Renal pelvis (tissue), 4 donors: ENCODE measurements around the gene RPL19. TPM values are rescaled to one million over a fixed set of nuclear protein-coding genes. Genes with fewer than 3 reads are reported as not detected.

Source experiments
- DNase-seq: peaks from one replicate; pipeline ENCODE4 v3.0.0-alpha.2; 2013
- polyA plus RNA-seq, 3 donors: library from polyadenylated mRNA; unstranded; fragments of 120-200 nt; gene quantifications; one replicate each; pipeline ENCODE4 v1.2.1, GENCODE V29; 2013; ENCODE audit not compliant: insufficient read length in 3 of 3

The RPL19 gene
- polyA plus RNA-seq, 3 donors = 1,776 to 2,383 (median 2,100) TPM

DNA sequence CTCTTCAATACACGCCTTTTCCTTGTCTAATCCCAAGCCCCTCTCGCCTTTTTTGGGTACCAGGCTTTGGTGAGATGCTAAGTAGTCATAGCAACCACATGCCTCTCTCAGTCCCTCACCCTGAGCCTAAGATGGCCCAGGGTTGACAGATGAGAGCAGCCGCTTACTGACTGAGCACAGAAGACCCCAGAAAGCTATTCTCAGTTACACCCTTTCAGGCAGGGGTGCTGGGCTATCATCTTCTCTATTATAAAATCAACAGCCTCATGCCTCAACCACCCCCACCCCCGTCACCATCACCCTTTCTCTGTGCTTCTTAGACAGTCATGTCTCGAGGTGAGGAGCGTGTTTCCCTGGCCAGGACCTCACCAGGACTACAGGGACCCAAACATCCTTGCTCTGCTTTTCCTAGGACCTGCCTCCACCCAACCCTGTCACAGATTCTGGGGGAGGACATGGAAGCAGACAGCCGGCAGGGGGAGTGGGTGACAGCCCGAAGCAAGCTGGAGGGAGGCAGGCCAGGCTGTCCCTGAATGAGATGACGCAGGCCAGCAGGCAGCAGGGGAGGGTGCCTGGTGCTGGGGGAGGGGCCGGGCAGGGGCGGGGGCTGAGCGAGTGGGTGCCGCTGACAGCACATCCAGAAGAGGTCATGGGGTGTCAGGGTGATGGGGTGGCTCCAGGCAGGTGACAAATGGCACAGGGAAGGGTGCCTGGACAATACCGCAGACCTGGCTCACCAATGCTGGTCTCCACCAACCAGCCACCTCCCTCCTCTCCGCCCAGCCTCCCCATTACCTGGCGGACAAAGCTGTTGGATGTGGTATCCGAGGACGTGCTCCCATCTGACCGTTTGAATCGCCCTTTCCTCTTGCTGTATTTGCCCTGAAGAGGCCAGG lies 5.7 kb upstream of the RPL19 start:
- DNase-seq = no peak

DNA sequence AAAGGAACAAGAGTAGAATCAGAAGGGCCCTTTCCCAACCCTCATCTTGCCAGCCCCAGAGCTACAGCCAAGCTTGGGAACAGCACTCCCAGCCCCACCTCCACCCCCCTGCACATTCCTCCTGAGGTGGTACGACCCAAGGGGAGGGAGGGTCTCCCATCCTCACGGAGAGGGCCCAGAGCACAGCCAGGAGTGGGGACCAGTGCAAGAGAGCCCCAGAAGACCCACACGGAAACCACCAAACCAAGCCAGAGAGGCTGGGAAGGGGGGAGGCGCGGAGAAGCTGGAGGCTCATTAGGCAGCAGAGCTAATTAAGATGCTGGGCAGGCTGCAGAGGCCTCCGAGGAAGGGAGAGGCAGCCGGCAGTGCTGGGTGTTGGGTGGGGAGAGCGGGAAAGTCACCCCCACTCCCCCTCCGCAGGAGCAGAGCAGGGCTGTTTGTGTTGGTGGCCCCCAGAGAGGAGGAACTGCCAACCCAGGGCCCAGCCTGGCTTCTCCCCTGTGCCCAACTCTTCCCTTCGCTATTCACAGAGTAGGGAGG lies 5.0 kb upstream of the RPL19 start:
- DNase-seq = no peak

DNA sequence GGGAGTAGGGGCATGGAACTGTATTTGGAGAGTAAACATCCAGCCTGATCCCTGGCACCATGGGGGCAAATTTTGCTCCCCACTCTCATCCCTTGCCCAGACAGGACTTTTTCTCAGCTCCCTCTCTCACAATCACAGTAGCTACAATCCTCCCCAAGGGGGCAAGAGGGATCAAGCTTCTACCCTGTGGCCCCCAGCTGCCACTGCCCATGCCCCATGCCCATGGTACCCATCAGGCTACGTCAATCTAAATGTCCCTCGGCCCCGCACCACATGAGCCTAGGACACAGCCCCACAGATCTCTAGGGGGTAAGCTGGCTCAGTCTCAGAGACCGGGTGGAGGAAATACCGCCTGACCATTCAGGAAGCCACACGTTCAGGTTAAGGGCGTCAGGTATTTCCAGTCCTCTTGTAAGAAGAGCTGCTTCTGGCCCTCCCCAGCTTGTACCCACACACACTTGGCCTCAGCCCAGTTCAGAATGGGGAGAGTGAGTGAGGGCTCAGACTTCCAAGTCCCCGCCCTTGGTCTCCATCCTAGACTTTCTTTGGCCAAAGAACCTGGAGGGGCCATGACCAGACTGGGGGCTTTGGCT lies 4.4 kb upstream of the RPL19 start:
- no peak for DNase-seq

DNA sequence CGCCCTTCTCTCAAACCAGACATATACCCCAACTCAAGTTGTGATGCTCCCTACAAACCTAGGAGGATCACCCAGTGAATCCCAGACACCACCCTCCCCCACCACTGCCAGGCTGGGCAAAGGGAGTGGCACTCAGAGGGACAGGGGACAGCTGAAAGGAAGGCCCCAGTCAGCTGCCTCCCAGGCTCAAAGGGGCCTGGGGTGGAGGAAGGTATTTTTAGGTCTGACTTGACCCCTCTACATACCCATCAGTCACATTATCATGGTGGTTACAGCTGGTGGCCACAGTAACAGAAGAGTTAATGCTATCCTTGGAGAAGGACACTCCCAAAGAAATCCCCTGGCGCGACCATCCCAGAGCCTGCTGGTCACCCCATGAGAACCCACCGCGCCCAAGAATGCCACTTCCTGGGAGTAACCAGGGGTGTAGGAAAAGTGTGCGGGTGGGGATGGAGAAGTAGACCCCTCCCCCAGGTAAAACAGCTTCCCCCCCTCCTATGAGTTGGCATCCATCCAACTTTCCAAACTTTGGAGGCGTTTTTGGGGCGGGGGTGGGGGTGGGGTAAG lies 3.8 kb upstream of the RPL19 start:
- DNase-seq = no peak

DNA sequence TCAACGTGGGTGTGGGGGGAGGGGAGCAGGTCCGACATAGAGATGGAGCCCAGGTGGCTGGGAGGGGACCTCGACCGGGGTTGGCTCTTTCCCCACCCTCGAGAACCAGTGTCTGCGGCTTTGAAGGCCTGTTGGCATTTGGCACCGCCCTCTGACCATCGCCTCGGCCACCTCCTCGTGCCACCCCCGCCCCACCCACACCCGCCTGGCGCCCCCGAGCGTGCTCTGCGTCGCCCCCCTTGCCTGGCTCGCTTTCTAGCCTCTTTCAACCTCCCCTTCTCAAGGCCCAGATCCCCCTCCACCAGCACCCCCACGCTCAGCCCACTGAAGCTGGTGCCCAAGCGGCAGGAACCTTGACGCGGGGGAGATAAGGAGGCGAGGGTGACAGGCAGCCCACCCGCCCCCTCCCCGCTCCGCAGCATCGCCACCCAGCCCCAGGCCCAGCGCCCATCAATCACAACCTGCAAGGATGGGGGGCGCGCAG lies 3.2 kb upstream of the RPL19 start:
- peak; percentile 54 for DNase-seq

DNA sequence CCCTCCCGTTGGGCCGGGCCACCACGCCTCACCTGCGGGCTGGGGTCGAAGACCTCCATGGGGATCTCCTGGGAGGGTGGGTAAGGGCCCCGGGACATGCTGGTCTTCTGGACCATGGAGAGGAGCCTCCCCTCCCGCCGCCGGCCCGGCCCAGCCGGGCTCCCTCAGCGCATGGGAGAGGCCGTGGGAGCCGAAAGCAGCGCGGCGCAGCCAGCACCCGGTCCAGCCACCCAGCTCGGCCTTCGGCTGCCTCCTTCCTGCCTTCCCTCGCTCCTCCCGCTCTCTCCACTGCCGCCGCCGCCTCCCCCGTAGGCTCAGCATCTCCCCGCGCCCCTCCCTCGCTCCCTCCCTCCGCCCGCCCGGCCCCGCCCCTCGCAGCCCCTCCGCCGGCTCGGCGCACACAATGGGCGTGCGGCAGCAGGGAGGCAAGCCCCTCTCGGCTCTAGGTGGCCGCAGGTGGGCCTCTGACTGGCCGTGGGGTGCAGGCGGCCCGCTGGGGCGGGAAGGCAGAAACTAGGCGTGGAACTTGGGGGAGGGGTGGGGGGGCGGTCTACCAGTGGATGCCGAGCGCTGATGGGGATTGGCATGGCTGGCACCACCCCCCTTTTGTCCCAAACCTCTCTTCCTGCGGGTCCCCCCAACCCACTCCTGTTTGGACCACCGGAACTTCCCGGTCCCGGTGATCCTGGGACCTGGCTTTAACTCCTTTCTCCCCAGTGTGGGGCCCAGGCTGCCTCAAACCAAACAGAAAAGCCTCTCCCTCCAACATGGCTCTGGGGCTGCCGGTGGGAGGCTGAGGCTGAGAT lies 2.5 kb upstream of the RPL19 start, which contains the start of gene CACNB1:
TSS of gene CACNB1 (minus strand) at position 290 of the 806 bp plus-strand sequence. CDS start at position 116, 174 bp downstream.
- DNase-seq = peak; percentile 82

DNA sequence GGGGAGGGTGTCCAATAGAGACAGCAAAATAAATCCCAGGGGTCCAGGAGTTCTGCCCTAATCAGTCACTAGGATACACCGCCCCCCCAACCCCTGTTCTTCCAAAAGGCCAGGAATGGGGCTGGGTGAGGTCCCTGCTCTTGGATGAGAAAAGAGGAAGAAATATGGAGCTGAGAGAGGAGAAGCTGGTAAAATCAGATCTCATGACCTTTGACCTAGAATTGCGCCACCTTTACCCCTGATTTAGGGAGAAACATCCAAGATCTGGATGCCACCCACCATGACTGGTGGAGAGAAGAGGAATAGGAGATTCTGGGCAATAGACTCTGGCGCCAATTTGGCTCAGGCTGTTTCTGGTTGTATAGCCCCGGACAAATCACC lies 1.9 kb upstream of the RPL19 start:
- no peak for DNase-seq

DNA sequence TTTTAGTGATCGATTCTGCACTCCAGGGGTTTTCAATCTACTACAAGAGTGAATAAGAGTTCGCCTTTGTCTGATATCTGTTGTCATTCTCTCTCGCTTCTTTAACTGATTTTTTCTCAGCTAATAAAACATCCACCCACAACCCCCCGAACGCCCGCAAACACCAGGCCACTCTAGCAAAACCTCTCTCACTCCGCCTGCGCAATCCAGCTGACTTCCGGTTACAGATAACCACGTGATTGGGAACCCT lies 338 bp upstream of the RPL19 start:
- peak; percentile 93 for DNase-seq

DNA sequence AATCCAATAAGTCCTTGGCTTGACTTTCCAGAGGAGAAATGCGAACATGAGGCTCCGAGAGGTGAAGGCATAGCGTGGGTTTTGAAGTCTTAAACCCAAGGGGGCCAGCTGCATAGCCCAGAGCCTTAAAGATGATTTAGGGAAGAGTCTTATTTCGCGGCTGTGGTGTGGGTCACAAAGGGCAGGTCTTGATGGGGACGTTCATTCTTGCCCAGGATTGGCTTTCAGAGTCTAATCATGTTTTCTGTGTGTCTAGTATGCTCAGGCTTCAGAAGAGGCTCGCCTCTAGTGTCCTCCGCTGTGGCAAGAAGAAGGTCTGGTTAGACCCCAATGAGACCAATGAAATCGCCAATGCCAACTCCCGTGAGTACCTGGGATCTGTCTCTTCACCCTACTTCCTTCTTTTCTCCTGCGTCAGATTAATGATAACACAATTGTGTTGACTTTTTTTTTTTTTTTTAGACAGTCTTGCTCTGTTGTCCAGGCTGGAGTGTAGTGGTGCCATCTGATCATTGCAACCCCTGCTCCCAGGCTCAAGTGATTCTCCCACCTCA lies 951 bp downstream of the RPL19 start:
- DNase-seq = no peak

DNA sequence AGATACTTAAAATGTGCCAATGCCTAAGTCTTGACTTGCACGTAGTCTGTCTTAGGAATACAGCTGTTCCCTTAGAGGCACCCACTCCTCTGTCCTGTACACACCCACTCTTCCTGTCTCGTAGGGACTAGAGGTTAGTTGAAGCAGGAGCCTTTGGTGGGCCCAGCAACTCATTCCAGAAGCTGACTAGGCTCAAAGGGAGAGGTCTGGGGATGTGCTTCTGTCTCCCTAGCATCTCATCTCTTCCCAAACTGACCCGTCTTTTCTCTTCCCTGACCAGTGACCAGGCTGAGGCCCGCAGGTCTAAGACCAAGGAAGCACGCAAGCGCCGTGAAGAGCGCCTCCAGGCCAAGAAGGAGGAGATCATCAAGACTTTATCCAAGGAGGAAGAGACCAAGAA lies 4.2 kb downstream of the RPL19 start:
- DNase-seq = no peak

DNA sequence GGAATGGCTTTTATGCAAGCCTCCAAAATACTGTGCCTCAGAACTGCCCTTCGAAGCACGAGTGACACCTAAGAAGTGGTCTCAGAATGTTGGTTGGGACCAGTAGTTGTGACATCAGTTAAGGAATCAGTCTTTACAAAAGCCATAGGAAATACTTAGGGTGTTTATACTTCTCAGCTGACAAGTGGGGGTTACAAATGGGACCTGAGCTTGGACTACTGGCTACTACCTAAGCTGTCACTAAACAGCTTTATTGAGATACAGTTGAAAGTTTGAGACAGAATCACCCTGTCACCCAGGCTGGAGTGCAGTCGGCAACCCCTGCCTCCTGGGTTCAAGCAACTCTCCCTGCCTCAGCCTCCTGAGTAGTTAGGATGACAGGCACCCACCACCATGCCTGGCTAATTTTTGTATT lies 5.0 kb downstream of the RPL19 start:
- no peak for DNase-seq

DNA sequence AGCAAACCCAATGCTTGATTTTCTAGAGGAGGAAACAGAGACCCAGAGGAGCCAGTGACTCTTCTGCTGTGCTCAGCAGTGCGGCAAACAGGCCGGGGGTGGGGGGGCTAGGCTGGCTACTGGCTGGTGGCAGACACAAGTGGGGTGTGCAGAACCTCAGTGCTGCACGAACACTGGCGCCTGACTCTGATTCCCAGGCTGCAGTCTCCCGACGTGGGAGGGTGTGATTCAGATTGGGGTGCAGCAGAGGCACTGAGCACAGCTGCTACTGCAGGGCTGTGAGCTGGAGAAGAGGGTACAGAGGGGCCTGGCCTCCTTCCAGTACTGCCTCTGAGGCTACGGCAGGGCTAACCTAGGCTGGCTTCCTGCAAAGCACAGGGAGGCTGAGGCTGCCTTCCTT lies 8.1 kb downstream of the RPL19 start:
- no peak for DNase-seq

DNA sequence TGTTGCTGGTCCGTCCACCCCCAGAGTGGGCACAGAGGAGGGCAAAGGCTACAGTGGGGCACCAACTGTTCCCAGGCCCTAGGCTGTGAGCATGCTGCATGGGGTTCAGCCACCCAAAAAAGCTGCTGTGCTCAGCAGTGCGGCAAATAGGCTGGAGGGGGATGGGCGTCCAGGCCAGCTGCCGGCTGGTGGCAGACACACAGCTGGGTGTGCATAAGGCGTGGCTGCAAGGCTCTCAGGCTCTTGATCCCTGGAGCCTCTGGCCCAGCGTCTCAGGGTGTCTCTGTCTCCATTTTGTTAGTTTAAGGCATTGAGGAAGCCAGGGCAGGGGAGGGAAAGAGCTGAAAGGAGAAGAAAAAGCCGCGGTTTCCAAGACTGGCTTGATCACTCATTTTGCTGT lies 8.8 kb downstream of the RPL19 start:
- DNase-seq = no peak

DNA sequence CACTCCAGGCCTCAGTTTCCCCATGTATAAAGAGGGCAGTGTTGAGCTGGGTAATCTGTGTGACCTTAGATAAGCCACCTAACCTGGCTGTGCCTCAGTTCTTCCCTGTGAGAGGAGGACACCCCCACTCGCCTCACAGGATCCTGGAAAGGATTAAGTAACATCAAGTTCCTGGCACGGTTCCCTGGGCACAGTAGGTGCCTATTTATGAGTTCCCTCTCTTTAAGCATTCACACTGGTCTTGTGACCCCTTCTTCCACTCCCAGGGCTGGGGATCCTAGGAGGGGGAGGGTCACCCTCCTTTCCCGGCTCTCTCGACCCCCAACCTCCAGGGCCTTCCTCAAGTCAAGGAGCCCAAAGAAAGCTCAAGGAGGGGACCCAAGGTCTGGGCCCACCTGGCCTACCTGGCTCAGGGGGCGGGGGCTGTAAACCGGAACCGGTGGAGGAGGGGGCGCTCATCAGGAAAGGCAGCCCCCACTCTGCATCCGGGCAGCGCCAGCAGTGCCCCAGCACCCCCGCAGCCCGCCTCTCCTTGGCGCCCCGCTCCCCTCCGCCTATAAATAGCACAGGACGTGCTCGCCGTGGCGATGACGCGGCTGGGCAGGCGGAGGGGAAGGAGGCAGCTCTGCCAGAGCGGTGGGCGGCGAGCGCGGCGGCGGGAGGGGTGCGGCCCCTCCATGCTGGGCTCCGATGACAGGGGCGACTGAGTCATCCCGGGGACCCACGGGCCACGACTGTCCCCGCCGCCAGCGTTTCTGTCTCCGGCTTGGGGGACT lies 9.4 kb downstream of the RPL19 start:
- DNase-seq = no peak

DNA sequence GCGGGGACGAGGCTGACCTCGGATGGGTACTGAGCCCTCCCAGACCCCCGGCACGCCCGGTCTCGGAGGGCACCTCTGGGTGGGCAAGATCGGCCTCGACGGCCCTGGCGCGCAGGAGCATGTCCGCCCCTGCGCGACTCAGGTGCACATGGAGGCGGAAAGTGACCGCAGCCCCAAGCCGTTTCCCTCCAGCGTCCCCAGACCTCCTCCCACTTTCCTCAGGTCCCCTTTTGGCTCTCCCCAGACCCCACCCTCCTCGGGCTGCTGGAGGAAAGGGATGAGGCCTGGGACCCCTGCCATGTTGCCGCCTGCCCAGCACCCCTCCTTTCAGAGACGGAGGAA lies 10.0 kb downstream of the RPL19 start:
- no peak for DNase-seq

DNA sequence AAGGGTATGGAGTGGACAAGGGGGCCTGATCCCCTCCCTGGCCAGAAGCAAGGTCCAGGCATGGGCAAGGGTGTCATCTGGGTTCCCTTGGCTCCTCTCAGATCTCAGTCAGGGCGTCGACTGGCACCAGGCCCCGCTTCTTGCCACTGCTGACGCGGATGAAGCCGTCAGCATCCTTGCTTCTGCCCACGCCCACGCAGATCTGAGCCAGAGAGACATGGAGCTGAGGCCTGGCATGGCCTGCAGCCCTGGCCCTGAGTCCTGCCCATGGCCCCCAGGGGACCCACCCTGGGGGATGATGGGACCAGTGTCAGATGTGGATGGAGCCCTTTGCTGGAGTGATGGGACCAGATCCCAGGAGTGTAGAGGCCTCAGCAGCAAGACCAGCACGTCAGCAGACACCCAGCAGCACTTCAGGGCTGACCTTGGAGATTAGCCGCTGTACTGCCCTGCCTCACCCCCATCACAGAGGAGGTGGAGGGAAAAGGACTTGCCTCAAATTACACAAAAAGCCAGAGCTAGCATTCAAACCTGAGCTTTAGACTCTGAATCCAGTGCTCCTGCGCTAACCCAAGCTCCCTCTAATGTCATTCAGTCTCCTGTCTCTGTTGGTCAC lies 12.2 kb downstream of the RPL19 start:
- no peak for DNase-seq

DNA sequence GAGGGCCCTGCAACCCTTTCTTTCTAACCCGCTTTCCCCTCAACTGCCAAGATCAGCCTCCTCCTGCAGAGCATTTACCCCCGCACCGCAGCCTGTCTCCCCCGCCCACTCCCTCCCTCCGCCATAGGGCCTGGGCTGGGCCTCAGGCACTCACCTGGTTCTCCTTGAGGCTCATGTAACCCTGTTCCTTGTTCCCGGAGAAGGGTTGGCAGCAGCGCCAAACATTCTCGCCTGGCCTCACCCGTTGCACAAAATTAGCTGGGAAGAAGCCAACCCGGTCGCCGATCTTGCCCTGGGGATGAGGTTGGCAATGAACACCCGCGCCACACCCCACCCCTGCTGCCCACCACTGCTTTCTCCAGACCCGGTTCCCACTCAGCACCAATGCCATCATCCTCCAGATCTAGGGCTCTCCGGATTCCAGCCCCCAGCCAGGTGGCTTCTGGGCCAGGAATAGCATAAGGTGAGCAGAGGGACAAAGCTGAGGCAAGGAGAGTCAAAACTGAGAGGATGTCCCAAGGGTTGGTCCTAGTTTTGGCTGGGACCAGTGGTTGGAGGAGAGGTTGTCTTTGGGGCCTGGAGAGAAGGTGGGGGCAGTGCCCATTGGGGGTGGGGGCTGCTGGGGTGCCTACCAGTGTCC lies 12.9 kb downstream of the RPL19 start:
- DNase-seq = no peak

DNA sequence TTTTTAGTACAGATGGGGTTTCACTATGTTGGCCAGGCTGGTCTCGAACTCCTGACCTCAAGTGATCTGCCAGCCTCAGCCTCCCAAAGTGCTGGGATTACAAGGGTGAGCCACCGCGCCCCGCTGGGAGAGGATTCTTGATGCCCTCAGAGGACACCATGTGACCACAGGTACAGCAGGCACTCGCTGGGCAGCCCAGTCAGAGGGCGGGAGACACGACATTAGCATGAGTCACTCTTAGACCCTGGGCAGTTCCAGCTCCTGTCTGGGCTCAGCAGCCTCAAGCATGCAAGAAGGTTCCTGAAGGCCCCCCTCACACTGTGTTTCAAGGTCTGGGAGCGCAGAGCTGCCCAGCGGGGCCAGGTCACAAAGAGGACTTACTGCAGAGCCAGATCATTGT lies 13.8 kb downstream of the RPL19 start:
- DNase-seq = no peak

DNA sequence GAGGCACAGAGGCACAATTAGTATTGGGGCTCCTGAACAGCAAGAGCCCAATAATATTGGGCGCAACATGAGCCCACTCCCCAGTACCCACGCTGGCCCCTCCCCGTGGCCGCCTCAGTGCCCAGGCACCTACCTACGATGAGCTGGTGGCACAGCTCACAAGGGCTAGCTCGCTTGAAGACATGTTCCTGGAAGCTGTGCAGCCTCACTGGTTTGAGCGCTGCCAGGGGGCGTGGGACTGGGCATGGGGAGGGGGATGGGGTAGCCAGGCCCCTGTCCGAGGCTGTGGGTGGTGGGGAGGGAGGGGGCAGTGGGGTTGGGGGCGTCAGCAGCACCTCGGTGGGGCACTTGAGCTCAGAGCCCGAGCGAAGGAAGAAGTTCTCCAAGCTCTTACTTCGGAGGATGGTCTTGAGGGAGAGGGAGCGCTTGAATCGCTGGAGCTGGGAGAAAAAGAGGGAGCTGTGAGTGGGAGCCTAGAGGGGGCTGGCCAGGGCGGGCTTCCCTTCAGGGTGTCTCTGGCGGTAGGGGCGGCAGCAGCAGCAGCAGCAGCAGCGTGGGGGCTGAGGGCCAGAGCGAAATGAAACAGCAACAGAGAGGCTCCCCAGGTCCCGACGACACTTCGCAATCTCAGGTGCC lies 17.8 kb downstream of the RPL19 start:
- no peak for DNase-seq

DNA sequence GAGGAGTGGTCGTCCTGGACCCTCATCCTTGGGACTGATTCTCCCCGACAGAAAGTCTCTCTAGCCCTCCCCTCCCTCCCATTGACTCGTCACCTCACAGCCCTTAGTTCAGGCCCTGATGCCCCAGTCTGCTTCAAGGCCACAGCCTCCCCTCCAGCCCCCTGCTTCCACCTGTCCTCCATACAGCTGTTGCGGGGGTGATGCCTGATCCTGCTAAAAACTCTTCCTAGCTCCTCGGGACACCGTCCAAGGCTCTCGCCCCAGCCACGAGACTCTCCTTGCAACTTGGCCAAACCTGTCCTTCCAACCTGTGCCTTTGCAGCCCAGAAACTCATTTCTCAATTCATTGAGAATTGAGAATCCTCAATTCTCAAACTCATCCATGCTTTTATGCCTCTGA lies 18.8 kb downstream of the RPL19 start:
- no peak for DNase-seq
